Urinary bladder (tissue), 4 donors: Measurements from ENCODE around the gene MKNK1. TPM values are rescaled to one million over a fixed set of nuclear protein-coding genes. Genes with fewer than 3 reads are reported as not detected.

ENCODE experiments used
- DNase-seq: peaks from one replicate; pipeline ENCODE4 v3.0.0-alpha.2; 2015; ENCODE audit errors: extremely low spot score
- H3K27ac ChIP-seq: one replicate; pipeline ENCODE4 v1.5.1; 2013; ENCODE audit warnings: low read depth, mild to moderate bottlenecking, moderate library complexity
- H3K36me3 ChIP-seq: one replicate; pipeline ENCODE4 v1.6.1; 2013; ENCODE audit warnings: mild to moderate bottlenecking, moderate library complexity; ENCODE audit not compliant: insufficient read depth
- H3K4me1 ChIP-seq: one replicate; pipeline ENCODE4 v1.6.1; 2013; ENCODE audit warnings: mild to moderate bottlenecking, moderate library complexity; ENCODE audit not compliant: insufficient read depth
- H3K4me3 ChIP-seq: one replicate; pipeline ENCODE4 v1.5.1; 2013; ENCODE audit warnings: low read depth, low read length
- WGBS: extraction: QIAGEN DNeasy Blood & Tissue Kit; methylation state at CpG from one replicate; pipeline ENCODE4 v1.1.7; 2013; 5-methylcytosine and 5-hydroxymethylcytosine counted together
- polyA plus RNA-seq: library from polyadenylated mRNA; stranded (reverse); fragments of 200-250 nt; gene quantifications from one replicate; pipeline ENCODE4 v1.2.3, GENCODE V29; 2013
- total RNA-seq: library from RNA; depleted of rRNA; stranded (reverse); fragments of >200 nt; gene quantifications from one replicate; pipeline ENCODE4 v1.2.3, GENCODE V29; 2014
- donor health status: healthy with polysubstance abuse.
- donor health status: healthy.

Gene MKNK1
- total and polyA plus RNA-seq, 2 donors = 25.7 to 37.3 TPM

DNA sequence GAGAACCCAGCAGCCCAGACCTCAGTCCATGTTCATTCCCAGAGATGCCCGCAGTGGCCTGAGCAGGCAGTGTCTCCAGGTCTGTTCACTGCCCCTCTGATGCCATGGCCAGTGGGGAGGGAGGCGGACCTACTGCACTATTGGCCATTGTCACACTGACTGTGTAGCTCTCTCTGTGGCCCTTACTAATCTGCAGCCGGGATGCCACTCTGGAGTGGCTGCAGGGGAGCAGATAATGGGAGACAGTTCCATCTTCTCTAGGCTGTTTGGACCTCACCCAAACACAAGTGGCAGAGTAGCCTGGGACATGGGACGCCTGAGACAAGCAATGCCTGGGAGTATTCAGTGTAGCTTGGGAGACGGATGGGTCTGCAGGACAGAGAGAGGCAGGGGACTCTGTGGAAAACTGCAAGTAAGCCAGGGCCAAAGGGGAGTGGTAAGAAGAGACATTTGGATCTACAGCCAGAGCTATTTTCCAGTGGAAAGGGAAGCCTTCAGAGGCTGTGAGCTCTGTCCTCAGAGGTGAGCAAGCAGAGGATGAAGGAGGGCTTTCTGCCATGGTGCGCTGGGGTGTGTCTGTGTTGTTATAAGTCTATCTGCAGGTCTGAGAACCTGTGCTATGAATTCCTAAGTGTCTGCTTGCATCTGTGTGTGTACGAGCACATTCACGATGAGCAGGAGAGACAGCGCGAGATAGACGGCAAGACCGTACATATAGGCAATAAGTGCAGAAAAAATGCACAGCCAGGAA is 87.7 kb downstream of the MKNK1 start:
- Histone ChIP-seq H3K36me3 (no peaks in the 10 kb centered on the region), H3K4me1 (no peaks in the 10 kb centered on the region), H3K4me3 (no peak overlapping the region), H3K27ac (no peak overlapping the region)
- WGBS = 54% methylated on average over 12 of the region's 12 CpGs
- DNase-seq = no peak

DNA sequence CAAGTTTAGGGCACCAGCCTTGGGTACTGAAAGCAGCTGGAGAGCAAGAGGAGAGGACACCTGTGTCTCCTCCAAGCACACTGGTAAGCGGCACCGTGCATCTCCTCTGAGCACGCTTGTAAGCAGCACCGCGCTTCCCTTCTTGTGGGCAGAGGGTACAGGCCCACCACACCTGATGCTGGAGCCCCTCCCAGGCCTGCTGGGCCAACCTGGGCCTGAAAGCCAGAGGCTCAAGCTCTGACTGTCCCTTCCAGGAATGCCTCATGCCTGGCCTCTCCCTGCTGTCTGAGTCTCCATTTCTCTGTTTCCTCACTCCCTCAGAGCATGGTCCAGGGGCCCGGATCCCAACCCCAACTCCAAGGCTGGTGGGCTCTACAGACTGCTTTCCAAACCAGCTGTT is 88.5 kb downstream of the MKNK1 start:
- no peaks in the 10 kb centered on the region for H3K4me1 ChIP-seq
- 92% methylated on average over 6 of the region's 6 CpGs for WGBS
- DNase-seq = no peak
- no peak overlapping the region for H3K27ac ChIP-seq
- no peak overlapping the region for H3K4me3 ChIP-seq
- H3K36me3 ChIP-seq = no peaks in the 10 kb centered on the region

GRCh38 chr1:46513536-46513935 is 90.5 kb downstream of the MKNK1 start:
- Histone ChIP-seq H3K4me3 (no peak overlapping the region), H3K36me3 (no peaks in the 10 kb centered on the region), H3K27ac (no peak overlapping the region), H3K4me1 (no peaks in the 10 kb centered on the region)
- no peak for DNase-seq
- 72% methylated on average over 5 of the region's 5 CpGs for WGBS

DNA sequence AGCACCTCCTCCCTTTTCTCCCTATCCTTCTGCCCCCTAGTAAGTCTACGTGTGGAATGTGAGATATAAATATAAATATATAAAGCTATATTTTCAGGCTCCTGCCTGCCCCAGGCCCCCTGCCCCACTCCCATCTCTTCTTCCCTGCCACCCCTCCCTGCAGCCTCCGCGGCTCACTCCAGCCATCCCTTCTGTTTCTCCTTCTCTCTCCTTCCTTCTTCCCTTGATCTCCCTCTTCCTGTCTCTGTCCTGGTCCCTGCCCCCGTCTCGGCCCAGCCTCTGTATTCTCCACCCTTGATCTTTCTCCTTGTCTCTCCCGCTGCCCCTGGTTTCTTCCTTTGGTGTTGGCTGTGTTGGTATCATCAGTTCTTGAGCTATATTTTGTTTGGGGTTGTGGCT is 91.3 kb downstream of the MKNK1 start:
- no peaks in the 10 kb centered on the region for H3K36me3 ChIP-seq
- no peaks in the 10 kb centered on the region for H3K4me1 ChIP-seq
- H3K27ac ChIP-seq = no peak overlapping the region
- no peak overlapping the region for H3K4me3 ChIP-seq
- WGBS = 54% methylated on average over 6 of the region's 6 CpGs
- DNase-seq = no peak

GRCh38 chr1:46512135-46512791 is 91.8 kb downstream of the MKNK1 start:
- WGBS = 81% methylated on average over 23 of the region's 23 CpGs
- Histone ChIP-seq H3K27ac (no peak overlapping the region), H3K4me1 (no peaks in the 10 kb centered on the region), H3K36me3 (no peaks in the 10 kb centered on the region), H3K4me3 (no peak overlapping the region)
- DNase-seq = no peak

GRCh38 chr1:46510998-46511365 is 93.1 kb downstream of the MKNK1 start:
- 74% methylated on average over 8 of the region's 8 CpGs for WGBS
- Histone ChIP-seq H3K36me3 (no peaks in the 10 kb centered on the region), H3K27ac (no peak overlapping the region), H3K4me3 (no peak overlapping the region), H3K4me1 (no peaks in the 10 kb centered on the region)
- DNase-seq = no peak

DNA sequence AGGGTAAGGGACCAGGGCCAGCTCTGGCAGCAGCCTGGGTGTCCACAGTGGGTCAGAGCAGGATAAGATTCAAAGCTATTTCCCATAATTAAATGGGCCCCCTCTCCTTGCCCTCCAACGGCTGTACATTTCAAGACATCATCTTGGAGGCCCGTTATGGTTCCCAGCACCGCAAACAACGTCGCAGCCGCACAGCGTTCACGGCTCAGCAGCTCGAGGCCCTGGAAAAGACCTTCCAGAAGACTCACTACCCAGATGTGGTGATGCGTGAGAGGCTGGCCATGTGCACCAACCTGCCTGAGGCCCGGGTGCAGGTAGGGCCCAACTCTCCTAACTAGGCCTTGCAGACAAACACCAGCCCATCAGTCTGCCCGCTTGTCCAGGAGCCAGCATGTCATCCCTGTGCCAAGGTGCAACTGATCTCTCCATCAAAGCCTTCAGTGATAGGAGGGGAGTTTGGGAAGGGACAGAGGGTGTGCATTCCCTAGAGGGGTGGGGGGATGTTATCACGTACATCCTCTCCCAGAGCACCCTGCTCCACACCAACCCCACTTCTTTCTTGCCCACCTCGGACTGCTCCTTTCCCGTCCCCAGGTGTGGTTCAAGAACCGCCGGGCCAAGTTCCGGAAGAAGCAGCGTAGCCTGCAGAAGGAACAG is 93.6 kb downstream of the MKNK1 start:
- Histone ChIP-seq H3K4me1 (no peaks in the 10 kb centered on the region), H3K27ac (no peak overlapping the region), H3K4me3 (no peak overlapping the region), H3K36me3 (no peaks in the 10 kb centered on the region)
- no peak for DNase-seq
- 93% methylated on average over 19 of the region's 19 CpGs for WGBS

DNA sequence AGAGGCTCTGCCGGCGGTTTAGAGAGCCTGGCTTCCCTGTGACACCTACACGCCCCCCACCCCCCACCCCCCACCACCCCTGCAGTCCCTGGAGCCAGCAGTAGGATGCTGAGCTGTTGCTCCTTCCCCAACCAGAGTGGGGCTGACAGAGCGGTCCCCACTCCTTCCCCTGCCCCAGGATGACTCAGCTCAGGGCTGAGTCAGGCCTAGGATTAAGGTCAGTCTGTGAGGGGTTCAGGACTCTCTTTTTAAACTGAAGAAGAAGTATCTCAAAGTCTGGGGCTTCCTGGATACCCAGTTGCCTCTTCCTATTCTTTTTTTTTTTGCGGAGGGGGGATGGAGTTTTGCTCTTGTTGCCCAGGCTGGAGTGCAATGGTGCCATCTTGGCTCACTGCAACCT is 95.3 kb downstream of the MKNK1 start:
- Histone ChIP-seq H3K36me3 (no peaks in the 10 kb centered on the region), H3K4me3 (no peak overlapping the region), H3K4me1 (no peaks in the 10 kb centered on the region), H3K27ac (no peak overlapping the region)
- WGBS = 69% methylated on average over 5 of the region's 5 CpGs
- no peak for DNase-seq

Other genes with a start within 250 kb of the MKNK1 start
- gene FAAH, start 210.0 kb downstream of the MKNK1 start, total RNA-seq = 6.9 TPM
- 10.6 TPM for gene FAAH, start 210.0 kb downstream of the MKNK1 start, polyA plus RNA-seq
- gene DMBX1, start 114.4 kb downstream of the MKNK1 start, total RNA-seq = not detected
- gene DMBX1, start 114.4 kb downstream of the MKNK1 start, polyA plus RNA-seq = not detected
- gene KNCN, start 52.6 kb downstream of the MKNK1 start, total RNA-seq = not detected
- gene KNCN, start 52.6 kb downstream of the MKNK1 start, polyA plus RNA-seq = not detected
- 17.2 TPM for gene MOB3C, start 12.5 kb upstream of the MKNK1 start, total RNA-seq
- gene MOB3C, start 12.5 kb upstream of the MKNK1 start, polyA plus RNA-seq = 16.2 TPM
- 33.3 TPM for gene ATPAF1, start 64.1 kb upstream of the MKNK1 start, total RNA-seq
- gene ATPAF1, start 64.1 kb upstream of the MKNK1 start, polyA plus RNA-seq = 36.3 TPM
- not detected for gene TEX38, start 67.6 kb upstream of the MKNK1 start, total RNA-seq
- gene TEX38, start 67.6 kb upstream of the MKNK1 start, polyA plus RNA-seq = not detected
- 115 TPM for gene EFCAB14, start 114.8 kb upstream of the MKNK1 start, total RNA-seq
- 58.6 TPM for gene EFCAB14, start 114.8 kb upstream of the MKNK1 start, polyA plus RNA-seq
- 56.6 TPM for gene CYP4B1, start 194.8 kb upstream of the MKNK1 start, total RNA-seq
- gene CYP4B1, start 194.8 kb upstream of the MKNK1 start, polyA plus RNA-seq = 71.5 TPM